ENCODE data around the gene TTR. TPM values are rescaled to one million over a fixed set of nuclear protein-coding genes. Genes with fewer than 3 reads are reported as not detected.

The TTR gene
- total RNA-seq, 1 donor from 2014 or later, result not detected

GRCh38 chr18:31624892-31625640 is 33.4 kb downstream of the TTR start:
- FAIRE-seq, result no peak
- no peaks in the 10 kb centered on the region for H3K79me2 ChIP-seq (ENCODE audit: insufficient read depth, low read length)
- no peaks in the 10 kb centered on the region for H3K27me3 Mint-ChIP-seq (ENCODE audit: low read depth, unreplicated experiment)

DNA sequence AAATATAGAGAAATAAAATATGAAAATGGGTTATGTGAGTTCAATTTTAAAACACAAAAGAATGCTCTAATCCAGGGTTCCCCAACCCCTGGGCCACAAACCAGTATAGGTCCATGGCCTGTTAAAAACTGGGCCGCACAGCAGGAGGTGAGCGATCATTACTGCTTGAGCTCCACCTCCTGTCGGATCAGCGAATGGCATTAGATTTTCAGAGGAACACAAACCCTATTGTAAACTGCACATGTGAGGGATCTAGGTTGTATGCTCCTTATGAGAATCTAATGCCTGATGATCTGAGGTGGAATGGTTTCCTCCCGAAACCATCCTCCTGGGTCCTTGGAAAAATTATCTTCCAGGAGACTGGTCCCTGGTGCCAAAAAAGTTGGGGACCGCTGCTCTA is 34.7 kb downstream of the TTR start:
- no peaks in the 10 kb centered on the region for H3K79me2 ChIP-seq (ENCODE audit: insufficient read depth, low read length)
- Mint-ChIP-seq H3K4me3 (ENCODE audit: unreplicated experiment) (no peak overlapping the region), H3K36me3 (ENCODE audit: low read depth, unreplicated experiment) (no peaks in the 10 kb centered on the region), H3K4me1 (ENCODE audit: low read depth, unreplicated experiment) (no peaks in the 10 kb centered on the region), H3K27me3 (ENCODE audit: low read depth, unreplicated experiment) (no peaks in the 10 kb centered on the region), H3K9me3 (ENCODE audit: unreplicated experiment) (no peaks in the 10 kb centered on the region), H3K27ac (ENCODE audit: unreplicated experiment) (no peak overlapping the region)
- no peaks in the 10 kb centered on the region for H4K20me1 ChIP-seq (ENCODE audit: insufficient read depth, low read length)
- no peaks in the 10 kb centered on the region for H3K4me1 ChIP-seq (ENCODE audit: insufficient read depth, low read length)
- H3K4me3 ChIP-seq (ENCODE audit: insufficient read depth, low read depth, low read length), result no peak overlapping the region
- H3K27me3 ChIP-seq (ENCODE audit: insufficient read depth, low read length), result no peaks in the 10 kb centered on the region
- H3K4me2 ChIP-seq (ENCODE audit: low read length), result no peak overlapping the region
- no peaks in the 10 kb centered on the region for H3K9me3 ChIP-seq (ENCODE audit: insufficient read depth, low read depth, low read length)
- FAIRE-seq, result no peak
- DNase-seq (ENCODE audit: low read depth), result no peak
- H2AFZ ChIP-seq (ENCODE audit: low read depth, low read length), result no peak overlapping the region
- no peaks in the 10 kb centered on the region for H3K36me3 ChIP-seq (ENCODE audit: insufficient read depth, low read length)
- no peak overlapping the region for H3K9ac ChIP-seq (ENCODE audit: low read length)
- no peak for TF ChIP-seq EZH2 (IDR thresholded peaks at IDR 0.05; ENCODE audit: insufficient read depth, low read length)
- TF ChIP-seq, protein P1, sequence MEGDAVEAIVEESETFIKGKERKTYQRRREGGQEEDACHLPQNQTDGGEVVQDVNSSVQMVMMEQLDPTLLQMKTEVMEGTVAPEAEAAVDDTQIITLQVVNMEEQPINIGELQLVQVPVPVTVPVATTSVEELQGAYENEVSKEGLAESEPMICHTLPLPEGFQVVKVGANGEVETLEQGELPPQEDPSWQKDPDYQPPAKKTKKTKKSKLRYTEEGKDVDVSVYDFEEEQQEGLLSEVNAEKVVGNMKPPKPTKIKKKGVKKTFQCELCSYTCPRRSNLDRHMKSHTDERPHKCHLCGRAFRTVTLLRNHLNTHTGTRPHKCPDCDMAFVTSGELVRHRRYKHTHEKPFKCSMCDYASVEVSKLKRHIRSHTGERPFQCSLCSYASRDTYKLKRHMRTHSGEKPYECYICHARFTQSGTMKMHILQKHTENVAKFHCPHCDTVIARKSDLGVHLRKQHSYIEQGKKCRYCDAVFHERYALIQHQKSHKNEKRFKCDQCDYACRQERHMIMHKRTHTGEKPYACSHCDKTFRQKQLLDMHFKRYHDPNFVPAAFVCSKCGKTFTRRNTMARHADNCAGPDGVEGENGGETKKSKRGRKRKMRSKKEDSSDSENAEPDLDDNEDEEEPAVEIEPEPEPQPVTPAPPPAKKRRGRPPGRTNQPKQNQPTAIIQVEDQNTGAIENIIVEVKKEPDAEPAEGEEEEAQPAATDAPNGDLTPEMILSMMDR (IDR thresholded peaks at IDR 0.05; ENCODE audit: insufficient read depth, low read depth, low read length), result no peak
- no peak overlapping the region for H3K27ac ChIP-seq (ENCODE audit: low read depth, low read length)

More at GRCh38 chr18:31624892-31625640, 33.4 kb downstream of the TTR start:
- Mint-ChIP-seq H3K36me3 (ENCODE audit: low read depth, unreplicated experiment) (no peaks in the 10 kb centered on the region), H3K4me3 (ENCODE audit: unreplicated experiment) (no peak overlapping the region), H3K4me1 (ENCODE audit: low read depth, unreplicated experiment) (no peaks in the 10 kb centered on the region), H3K27ac (ENCODE audit: unreplicated experiment) (no peak overlapping the region), H3K9me3 (ENCODE audit: unreplicated experiment) (no peaks in the 10 kb centered on the region)
- no peak overlapping the region for H3K4me3 ChIP-seq (ENCODE audit: insufficient read depth, low read depth, low read length)
- no peak overlapping the region for H3K9ac ChIP-seq (ENCODE audit: low read length)
- TF ChIP-seq EZH2 (IDR thresholded peaks at IDR 0.05; ENCODE audit: insufficient read depth, low read length), result no peak
- TF ChIP-seq, protein P1 (IDR thresholded peaks at IDR 0.05; ENCODE audit: insufficient read depth, low read depth, low read length), result no peak
- no peak overlapping the region for H3K4me2 ChIP-seq (ENCODE audit: low read length)
- no peak for DNase-seq (ENCODE audit: low read depth)
- H2AFZ ChIP-seq (ENCODE audit: low read depth, low read length), result no peak overlapping the region
- no peaks in the 10 kb centered on the region for H3K9me3 ChIP-seq (ENCODE audit: insufficient read depth, low read depth, low read length)
- no peaks in the 10 kb centered on the region for H4K20me1 ChIP-seq (ENCODE audit: insufficient read depth, low read length)
- no peaks in the 10 kb centered on the region for H3K4me1 ChIP-seq (ENCODE audit: insufficient read depth, low read length)
- H3K36me3 ChIP-seq (ENCODE audit: insufficient read depth, low read length), result no peaks in the 10 kb centered on the region
- H3K27me3 ChIP-seq (ENCODE audit: insufficient read depth, low read length), result no peaks in the 10 kb centered on the region
- no peak overlapping the region for H3K27ac ChIP-seq (ENCODE audit: low read depth, low read length)

DNA sequence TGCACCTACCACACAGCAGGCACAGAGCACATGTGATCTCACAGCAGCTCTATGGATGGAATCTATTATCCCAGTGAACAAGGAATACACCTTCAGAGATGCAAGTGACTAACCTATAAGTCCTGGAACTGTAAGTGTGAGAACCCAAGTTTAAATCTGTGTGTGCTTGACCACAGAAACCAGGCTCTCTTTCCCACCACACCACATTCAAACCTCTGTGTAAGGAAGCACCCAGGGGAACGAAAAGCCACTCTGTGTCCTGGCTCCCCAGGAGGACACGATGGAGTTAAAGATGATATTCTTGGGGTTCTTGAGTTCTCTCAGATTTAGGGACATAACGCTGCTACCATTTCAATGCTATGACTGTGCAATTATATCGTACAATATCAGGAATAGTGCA is 38.9 kb downstream of the TTR start:
- Mint-ChIP-seq H3K27ac (ENCODE audit: unreplicated experiment) (no peak overlapping the region), H3K4me1 (ENCODE audit: low read depth, unreplicated experiment) (no peaks in the 10 kb centered on the region), H3K9me3 (ENCODE audit: unreplicated experiment) (no peaks in the 10 kb centered on the region), H3K4me3 (ENCODE audit: unreplicated experiment) (no peak overlapping the region), H3K27me3 (ENCODE audit: low read depth, unreplicated experiment) (no peaks in the 10 kb centered on the region), H3K36me3 (ENCODE audit: low read depth, unreplicated experiment) (no peaks in the 10 kb centered on the region)
- DNase-seq (ENCODE audit: low read depth) (no peak), FAIRE-seq (no peak)
- Histone ChIP-seq H3K9me3 (ENCODE audit: insufficient read depth, low read depth, low read length) (no peaks in the 10 kb centered on the region), H3K4me3 (ENCODE audit: insufficient read depth, low read depth, low read length) (no peak overlapping the region), H3K4me1 (ENCODE audit: insufficient read depth, low read length) (no peaks in the 10 kb centered on the region), H3K36me3 (ENCODE audit: insufficient read depth, low read length) (no peaks in the 10 kb centered on the region), H3K27ac (ENCODE audit: low read depth, low read length) (no peak overlapping the region), H3K27me3 (ENCODE audit: insufficient read depth, low read length) (no peaks in the 10 kb centered on the region), H3K9ac (ENCODE audit: low read length) (no peak overlapping the region), H4K20me1 (ENCODE audit: insufficient read depth, low read length) (no peaks in the 10 kb centered on the region), H3K4me2 (ENCODE audit: low read length) (no peak overlapping the region), H3K79me2 (ENCODE audit: insufficient read depth, low read length) (no peaks in the 10 kb centered on the region), H2AFZ (ENCODE audit: low read depth, low read length) (no peak overlapping the region)
- TF ChIP-seq EZH2 (IDR thresholded peaks at IDR 0.05; ENCODE audit: insufficient read depth, low read length), result no peak
- TF ChIP-seq, protein P1 (IDR thresholded peaks at IDR 0.05; ENCODE audit: insufficient read depth, low read depth, low read length), result no peak

Data from astrocyte (in vitro differentiated cells and primary cell).